Measurements from ENCODE around the gene RSRC1.

DNA sequence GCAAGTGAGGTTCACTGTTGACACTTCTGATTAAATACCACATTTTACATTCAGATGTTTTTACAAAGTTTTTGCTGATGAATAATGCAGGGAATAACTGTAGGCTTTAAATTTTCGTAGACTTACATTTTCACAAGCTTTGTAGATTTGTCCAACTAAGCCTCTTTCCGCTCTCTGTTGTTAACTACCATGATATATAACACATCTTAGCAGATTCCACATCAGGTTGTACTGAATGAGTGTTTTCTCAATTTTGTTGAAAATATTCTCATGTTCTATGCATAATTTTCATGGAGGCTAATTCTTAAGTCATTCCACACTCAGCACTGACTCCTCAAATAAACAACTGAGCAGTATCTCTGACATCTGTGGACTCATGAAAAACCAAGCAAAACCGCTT is 168.3 kb downstream of the RSRC1 start:
- TF ChIP-seq, protein P1, sequence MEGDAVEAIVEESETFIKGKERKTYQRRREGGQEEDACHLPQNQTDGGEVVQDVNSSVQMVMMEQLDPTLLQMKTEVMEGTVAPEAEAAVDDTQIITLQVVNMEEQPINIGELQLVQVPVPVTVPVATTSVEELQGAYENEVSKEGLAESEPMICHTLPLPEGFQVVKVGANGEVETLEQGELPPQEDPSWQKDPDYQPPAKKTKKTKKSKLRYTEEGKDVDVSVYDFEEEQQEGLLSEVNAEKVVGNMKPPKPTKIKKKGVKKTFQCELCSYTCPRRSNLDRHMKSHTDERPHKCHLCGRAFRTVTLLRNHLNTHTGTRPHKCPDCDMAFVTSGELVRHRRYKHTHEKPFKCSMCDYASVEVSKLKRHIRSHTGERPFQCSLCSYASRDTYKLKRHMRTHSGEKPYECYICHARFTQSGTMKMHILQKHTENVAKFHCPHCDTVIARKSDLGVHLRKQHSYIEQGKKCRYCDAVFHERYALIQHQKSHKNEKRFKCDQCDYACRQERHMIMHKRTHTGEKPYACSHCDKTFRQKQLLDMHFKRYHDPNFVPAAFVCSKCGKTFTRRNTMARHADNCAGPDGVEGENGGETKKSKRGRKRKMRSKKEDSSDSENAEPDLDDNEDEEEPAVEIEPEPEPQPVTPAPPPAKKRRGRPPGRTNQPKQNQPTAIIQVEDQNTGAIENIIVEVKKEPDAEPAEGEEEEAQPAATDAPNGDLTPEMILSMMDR (IDR thresholded peaks at IDR 0.05): no peak
- TF ChIP-seq POLR2AphosphoS5 (IDR thresholded peaks at IDR 0.05) (no peak), EP300 (IDR thresholded peaks at IDR 0.05) (no peak)

Data from sigmoid colon (tissue), 4 donors.